SJCRH30 (cell line): ENCODE data around the gene ABHD6. TPM values are rescaled to one million over a fixed set of nuclear protein-coding genes. Genes with fewer than 3 reads are reported as not detected.

ENCODE experiments used
- DNase-seq, 2 experiments: peaks; one replicate each; pipeline ENCODE4 v3.0.0-alpha.2; 2015 to 2020
- H3K27ac ChIP-seq: fragments of 250-450 bp; sonication (Bioruptor Pico); 2 replicates; pipeline ENCODE4 v1.5.1; 2020; ENCODE audit warnings: mild to moderate bottlenecking, moderate library complexity
- H3K27me3 ChIP-seq: fragments of 250-450 bp; sonication (Bioruptor Pico); 2 replicates; pipeline ENCODE4 v1.5.1; 2020; ENCODE audit warnings: mild to moderate bottlenecking, moderate library complexity
- H3K36me3 ChIP-seq: fragments of 250-450 bp; sonication (Bioruptor Pico); 2 replicates; pipeline ENCODE4 v1.5.1; 2020; ENCODE audit warnings: mild to moderate bottlenecking, moderate library complexity
- H3K4me1 ChIP-seq: fragments of 250-450 bp; sonication (Bioruptor Pico); 2 replicates; pipeline ENCODE4 v1.5.1; 2020; ENCODE audit warnings: mild to moderate bottlenecking, moderate library complexity
- H3K4me3 ChIP-seq: fragments of 250-450 bp; sonication (Bioruptor Pico); 2 replicates; pipeline ENCODE4 v1.5.1; 2020; ENCODE audit warnings: mild to moderate bottlenecking, moderate library complexity
- H3K9me3 ChIP-seq: fragments of 250-450 bp; sonication (Bioruptor Pico); replicated peaks from 2 replicates; pipeline ENCODE4 v1.5.1; 2020; ENCODE audit warnings: mild to moderate bottlenecking, moderate library complexity
- total RNA-seq: library from RNA; depleted of rRNA; stranded (reverse); fragments of >200 nt; shearing (Covaris generic); gene quantifications from 2 replicates; pipeline ENCODE4 v1.2.3, GENCODE V29; 2014; rRNA removed

The ABHD6 gene
- total RNA-seq, 1 experiment from 2014 or later, result 4.6 TPM

- Histone ChIP-seq H3K36me3 (no peaks in the 10 kb centered on the region), H3K4me3 (no peak overlapping the region)
Observed at GRCh38 chr3:58342676-58343075, 105.1 kb downstream of the ABHD6 start.

More at GRCh38 chr3:58342676-58343075, 105.1 kb downstream of the ABHD6 start:
- H3K27ac ChIP-seq, result no peak overlapping the region
- no peaks in the 10 kb centered on the region for H3K27me3 ChIP-seq
- no peak for DNase-seq
- H3K9me3 ChIP-seq, result no peaks in the 10 kb centered on the region
- no peaks in the 10 kb centered on the region for H3K4me1 ChIP-seq

Other genes starting within 250 kb of the ABHD6 start
- 22.5 and 24.1 TPM in 2 replicates for gene FLNB, start 229.4 kb upstream of the ABHD6 start, total RNA-seq
- not detected in 2 replicates for gene DNASE1L3, start 26.8 kb upstream of the ABHD6 start, total RNA-seq
- 15.1 and 15.2 TPM in 2 replicates for gene RPP14, start 68.5 kb downstream of the ABHD6 start, total RNA-seq
- gene HTD2, start 68.7 kb downstream of the ABHD6 start, total RNA-seq, result 8.8 TPM in 2 replicates
- 11.9 and 12.9 TPM in 2 replicates for gene PXK, start 95.1 kb downstream of the ABHD6 start, total RNA-seq
- 60.4 and 63.7 TPM in 2 replicates for gene PDHB, start 196.0 kb downstream of the ABHD6 start, total RNA-seq